ENCODE data around the gene FHIT.

FHIT gene

DNA sequence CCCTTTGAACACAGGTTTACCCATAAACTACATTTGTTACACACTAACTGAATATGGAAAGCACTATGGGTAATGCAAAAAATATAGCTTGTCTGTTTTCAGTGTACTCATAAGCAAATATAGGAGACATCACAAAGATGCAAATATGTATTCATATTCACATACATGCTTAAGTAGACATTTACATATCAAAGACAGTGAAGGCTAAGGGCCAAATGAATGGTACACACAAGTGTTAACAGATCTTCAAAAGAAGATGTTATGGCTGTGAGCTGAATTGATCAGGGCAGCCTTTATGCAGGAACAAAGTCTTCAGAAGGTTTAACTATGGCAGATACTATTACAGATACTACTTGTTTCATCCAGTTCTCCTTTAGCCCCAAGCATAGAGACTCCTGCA is 384.1 kb downstream of the FHIT start:
- DNase-seq (ENCODE audit: low read depth in 1 of 2, low spot score in 1 of 2): no peak

DNA sequence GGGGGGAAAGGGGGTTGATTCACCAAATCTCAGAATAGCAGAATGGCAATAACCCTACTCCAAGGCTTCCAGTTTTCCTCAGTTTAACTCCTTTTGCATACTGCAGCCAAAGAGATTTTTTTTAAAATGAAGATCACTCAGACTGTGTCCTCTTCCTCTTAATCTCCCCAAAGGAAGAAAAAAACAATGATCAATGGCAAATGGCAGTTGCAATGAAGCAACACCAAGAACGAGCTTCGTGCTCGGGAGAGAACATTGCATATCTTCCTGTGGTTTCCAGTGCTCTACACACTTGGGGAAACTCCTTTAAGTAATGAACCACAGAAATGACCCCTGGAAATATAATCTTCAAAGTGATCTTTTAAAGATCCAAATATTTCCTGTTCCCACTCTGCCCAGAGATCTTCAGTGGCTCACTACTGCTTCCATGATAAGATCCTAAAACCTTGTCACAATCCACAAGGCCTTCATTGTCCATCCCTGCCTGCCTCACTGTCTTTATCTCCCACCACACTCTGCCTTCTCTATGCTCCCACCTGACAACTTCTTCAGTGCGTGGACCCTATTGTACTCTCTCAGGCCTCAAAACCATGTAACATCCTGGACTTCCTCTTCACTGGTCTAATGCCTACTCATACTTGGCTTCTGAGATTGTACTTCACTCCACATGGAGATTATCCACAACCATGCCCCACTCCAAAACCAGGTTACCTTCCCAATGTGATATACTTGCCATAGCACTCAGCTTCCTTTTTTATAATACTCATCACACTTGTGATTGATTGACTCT is 394.8 kb downstream of the FHIT start:
- DNase-seq (ENCODE audit: low read depth in 1 of 2, low spot score in 1 of 2): no peak

DNA sequence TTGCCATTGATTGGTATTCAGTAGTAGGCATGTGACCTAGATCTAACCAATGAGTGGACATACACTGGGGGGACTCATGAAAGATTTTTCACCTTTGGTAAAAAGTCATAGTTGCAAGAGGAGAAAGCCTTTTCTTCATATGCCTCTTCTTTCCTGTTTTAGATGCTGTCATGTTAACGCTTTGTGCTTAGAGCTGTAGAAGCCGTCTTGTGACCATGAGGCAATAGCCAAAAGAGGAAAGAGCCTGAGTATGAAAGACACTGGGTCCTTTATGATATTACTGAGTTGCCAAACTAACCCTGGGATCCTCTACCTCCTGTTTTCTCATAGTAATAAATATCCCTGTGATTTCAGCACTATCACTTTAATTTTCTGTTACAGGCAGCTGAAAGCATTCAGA is 396.0 kb downstream of the FHIT start:
- no peak for DNase-seq (ENCODE audit: low read depth in 1 of 2, low spot score in 1 of 2)

DNA sequence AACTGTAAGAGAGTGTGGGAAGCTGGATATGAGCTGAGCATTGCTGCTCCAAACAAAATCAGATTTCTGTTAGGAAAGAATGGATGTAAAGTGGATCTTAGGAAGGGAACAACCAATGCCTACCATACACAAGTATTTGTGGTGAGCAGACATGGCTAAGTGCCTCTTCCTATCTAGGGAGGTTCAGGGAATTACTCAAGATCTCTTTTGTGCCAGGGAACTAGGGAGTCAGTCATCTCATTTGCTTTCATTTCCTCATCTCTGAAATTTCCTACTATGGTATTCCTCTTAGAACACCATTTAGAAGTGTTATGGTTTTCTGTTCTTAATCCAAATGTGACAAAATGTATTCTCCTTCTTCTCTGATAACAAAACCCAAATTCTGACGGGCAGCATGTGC is 396.5 kb downstream of the FHIT start:
- DNase-seq (ENCODE audit: low read depth in 1 of 2, low spot score in 1 of 2): no peak

DNA sequence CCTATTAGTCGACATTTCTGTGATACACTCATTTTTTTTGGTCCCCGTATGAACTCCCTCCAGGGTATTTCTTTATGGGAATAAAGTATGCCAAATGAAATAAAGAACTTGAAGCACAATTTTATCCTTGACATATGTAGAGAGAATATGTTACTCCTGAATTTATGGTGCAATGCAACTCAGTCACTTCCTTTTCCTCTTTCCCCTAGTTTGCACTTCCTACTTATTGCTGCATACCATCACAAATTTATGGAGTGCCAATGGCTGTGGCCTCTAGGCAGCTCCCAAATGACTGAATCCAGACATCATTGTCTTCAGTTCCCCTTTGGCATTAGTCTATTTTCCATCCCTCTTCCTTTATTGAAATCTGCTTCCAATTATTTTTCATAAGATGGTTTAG is 403.5 kb downstream of the FHIT start:
- no peak for DNase-seq (ENCODE audit: low read depth in 1 of 2, low spot score in 1 of 2)

DNA sequence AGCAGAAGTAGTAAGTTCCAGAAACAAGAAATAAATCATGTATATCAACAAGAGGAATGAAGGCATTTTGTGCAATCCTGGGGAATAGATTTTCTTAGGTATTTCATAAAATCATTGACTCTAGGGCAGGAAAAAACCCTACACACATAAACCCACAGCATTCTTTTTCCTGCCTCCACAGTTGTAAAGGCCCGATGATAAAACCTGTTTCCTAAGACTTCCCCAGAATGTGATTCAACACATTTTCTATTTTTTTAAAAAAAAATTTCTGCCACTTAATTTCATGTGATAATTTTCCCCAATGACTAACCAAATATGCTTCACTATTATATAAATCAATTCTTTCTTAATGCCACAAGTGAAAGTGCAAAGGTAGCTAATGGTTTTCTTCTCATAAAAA is 407.0 kb downstream of the FHIT start:
- DNase-seq (ENCODE audit: low read depth in 1 of 2, low spot score in 1 of 2): no peak

DNA sequence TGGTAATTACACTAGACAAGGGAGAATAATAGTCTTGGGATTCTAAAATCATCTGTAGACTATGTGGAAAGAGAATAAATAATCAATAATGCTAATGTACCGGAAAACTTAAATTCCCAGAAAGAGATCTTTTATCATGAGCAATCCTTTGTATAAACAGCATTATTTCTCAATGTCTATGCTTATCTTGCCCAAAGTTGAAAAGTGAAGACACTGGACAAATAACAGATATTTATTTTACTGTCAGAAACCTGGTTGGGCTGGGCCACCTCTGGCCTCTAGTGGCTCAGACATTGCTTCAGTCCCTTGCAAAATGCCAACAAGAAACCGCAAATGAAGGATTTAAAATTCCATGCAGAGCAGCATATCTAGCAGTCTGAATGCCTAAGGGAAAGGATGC is 409.9 kb downstream of the FHIT start:
- DNase-seq (ENCODE audit: low read depth in 1 of 2, low spot score in 1 of 2): no peak

DNA sequence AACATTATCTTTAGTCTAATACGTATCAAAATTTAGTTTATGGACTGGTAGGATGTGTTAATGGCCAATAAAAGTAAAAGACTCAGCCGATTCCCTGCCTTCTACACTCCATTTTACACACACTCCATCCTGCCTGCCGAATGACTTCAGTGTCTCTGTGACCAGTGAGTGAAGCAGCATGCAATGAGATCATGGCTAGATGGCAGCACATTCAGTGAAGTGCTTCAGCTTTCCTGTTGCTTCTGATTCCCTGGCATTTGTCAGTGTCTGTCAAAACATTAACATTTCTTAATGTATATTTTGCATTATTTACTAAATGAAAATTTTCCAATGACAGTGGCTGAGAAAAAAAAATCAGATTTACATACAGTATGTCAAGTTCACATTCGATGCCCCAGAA is 412.0 kb downstream of the FHIT start:
- no peak for DNase-seq (ENCODE audit: low read depth in 1 of 2, low spot score in 1 of 2)

DNA sequence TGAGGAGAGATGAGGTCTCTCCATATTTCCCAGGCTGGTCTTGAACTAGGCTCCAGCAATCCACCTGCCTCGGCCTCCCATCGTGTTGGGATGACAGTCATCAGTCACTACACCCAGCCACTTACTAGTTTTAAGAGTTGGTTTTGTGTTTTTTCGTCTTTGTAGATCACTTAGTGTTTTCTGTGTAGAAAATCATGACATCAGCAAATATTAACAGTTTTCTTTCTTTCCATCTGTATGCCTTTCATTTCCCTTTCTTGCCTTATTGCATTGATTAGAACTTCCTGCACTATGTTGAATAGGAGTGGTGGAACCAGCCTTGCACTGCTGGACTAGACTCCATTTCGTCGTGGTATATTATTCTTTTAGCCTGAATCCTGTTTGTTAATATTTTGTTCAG is 415.5 kb downstream of the FHIT start:
- DNase-seq (ENCODE audit: low read depth in 1 of 2, low spot score in 1 of 2): no peak

DNA sequence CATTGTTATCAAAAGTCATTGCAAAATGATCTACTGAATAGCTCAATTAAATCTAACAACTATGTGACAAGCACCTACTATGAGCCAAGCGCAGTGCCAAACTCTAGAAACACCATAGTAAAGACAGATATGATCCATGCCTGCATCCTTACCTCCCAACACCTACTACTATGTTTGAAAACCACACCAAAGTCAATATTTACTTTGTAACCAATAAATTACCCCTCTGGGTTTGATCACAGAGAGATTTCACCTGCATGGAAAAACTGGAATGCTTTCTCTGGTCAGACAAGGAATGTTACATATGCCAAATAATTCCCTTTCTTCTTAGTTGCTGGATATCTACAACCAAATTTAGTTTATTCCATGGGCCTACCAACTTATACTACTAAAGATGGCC is 422.2 kb downstream of the FHIT start:
- no peak for DNase-seq (ENCODE audit: low read depth in 1 of 2, low spot score in 1 of 2)

DNA sequence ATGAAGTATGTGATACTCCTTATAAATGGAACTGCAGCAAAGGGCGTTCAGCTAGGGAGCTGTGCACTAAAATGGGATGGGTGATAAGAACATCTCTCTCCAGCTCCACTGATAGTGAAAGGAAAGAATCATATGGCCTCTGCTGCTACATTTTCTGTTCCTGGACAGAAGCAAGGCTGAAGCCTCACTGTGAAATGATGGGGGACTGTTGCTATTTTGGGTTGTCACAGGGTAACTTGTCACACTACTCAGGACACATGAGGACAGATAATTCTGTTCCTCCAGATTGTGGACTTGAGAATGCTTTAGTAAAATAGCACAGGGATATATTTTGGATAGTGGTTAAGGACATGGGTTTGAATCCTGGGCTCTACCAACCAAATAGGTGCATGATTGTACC is 423.6 kb downstream of the FHIT start:
- no peak for DNase-seq (ENCODE audit: low read depth in 1 of 2, low spot score in 1 of 2)

DNA sequence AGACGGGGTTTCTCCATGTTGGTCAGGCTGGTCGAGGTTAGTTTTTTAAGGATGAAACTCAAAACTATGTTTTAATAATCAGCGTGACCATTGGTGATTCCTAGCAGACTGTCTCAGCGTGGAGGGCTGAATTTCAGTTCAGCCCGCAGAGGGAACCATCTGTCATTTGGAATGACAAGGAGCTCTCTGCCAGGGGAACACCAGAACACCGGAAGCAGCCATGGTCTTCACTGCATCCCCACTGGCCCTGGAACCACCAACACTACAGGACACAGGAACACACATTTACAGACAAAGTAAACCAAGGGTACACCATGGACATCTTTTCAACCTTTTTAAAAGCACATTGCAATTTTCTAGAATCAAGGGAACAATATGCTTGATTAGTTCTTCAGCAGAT is 424.7 kb downstream of the FHIT start:
- DNase-seq (ENCODE audit: low read depth in 1 of 2, low spot score in 1 of 2): no peak

DNA sequence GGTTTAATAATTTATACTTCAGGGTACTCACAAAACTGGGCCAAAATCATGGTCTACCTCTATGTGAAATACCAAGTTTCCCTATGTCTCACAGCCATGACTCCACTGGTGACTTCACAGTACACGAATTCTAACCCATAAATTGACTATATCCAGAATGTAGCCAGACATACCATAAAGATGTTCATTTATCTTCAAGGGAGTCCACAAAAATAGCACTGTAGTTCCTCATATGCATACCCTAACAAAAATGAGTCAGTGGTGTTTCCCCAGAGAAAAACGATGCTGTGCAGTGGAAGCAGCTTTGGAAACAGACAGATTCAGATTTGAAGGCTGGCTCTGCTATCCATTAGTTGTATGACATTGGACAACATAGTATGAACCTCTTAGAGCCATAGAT is 438.8 kb downstream of the FHIT start:
- DNase-seq (ENCODE audit: low read depth in 1 of 2, low spot score in 1 of 2): no peak

DNA sequence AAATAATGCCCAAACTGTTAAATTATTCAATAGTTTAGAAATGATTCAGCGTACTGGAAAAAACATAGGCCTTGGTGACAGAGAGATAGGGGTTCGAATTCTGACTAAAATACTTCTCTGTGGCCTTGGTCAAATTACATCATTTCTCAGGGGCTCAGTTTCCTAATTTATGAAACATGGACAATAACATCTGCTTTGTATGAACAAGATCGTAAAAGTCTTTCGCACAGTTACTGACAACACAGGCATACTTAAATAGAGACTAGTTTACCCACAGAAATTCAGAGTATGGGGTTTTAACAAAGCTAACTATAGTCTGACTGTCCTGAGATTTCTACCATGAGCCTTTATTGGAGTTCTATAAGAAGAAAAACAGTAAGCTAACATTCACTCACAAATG is 440.4 kb downstream of the FHIT start:
- DNase-seq (ENCODE audit: low read depth in 1 of 2, low spot score in 1 of 2): no peak

DNA sequence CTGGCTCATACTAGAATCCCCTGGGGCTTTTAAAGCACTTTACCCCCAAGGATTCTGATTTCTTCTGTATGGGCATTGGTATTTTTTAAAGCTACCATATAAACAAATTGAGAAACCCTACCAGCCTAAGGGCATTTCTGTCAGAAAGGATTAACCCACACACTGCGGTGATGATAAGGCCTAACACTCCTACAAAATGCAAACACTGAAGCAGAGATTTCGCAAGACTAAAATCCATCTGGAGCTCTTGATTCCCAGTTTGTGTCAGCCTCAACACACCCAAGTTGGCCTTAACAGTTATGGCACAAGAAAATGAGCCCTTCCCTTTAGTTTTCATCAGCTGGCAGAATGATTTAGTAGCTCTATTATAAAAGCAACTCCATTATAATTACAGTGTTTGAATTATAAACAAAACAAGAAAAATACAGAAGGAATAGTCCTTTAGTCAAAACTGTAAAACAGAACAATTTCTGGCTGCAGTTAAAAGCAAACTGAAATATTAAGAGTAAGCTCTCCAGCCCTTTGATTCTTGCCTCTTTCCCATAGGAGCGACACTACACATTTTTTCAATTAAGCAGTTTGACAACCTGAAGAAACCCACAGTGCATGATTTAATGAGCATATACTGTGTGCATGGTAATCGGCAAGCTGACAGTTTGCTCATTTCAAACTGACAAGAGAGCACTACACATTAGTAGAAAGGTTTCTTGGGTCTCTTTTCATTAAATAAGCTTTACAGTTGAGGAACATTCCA is 441.2 kb downstream of the FHIT start:
- DNase-seq (ENCODE audit: low read depth in 1 of 2, low spot score in 1 of 2): no peak

DNA sequence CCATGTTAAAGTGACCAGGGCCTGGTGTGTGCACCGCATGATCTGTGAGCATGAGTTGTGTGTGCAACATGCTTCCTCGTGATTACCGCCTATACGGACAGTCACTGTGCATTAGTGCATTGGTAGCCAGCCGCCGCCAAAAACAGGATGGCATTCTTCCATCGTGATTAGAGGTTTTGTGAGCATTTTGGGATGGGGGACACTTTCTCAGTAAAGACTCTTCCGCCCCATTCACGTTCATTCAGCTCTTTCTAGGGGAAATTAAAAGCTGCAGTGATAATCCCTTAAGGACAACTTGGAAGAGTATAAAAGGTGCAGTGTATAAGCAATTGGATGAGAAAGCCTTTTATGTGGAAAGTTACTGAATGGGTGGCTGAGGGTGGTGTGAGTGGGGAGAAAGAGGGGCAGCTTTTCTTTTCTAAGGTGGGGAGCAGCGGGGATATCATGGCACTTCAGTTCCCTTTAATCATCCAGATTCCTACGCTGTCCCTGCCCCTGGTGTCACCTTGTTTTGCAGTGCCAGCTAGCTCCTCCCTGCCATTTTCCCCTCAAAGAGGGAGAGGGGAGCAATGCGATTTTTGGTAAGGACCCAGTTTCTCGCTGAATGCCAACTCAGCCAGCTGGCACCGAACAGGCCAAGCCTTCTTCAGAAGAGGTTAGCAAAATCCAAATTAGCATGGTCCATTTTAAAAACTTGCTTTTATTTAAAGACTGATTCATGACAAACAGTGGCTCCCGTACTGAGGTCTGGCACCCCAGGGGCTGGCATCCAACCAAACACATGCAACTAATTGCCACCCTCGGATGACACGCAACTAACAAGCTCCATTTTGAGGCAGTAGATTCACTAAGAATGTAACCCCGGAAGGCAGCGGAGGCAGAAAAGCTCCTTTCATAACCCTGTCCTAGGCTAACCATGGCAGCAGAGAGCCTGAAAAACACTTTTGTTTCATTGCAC is 447.8 kb downstream of the FHIT start:
- DNase-seq (ENCODE audit: low read depth in 1 of 2, low spot score in 1 of 2): no peak

DNA sequence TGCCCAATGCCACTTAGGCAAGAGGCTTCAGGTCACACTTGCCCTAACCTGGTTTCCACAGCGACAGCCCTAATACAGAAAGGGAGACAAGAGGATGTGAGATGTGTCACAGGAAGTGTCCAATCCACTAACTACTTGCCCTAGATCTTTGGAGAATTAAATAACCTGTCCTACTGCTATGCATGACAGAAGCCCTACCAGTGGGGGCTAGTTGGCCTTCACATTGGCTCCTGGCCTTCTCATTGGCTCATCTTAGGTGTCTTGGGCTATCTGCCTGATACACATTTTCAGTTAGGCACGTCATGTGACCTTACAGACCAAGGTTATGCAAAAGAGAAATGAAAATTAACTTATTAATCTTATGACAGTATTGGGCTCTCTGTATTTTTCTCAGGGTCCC is 449.9 kb downstream of the FHIT start:
- DNase-seq (ENCODE audit: low read depth in 1 of 2, low spot score in 1 of 2): no peak

DNA sequence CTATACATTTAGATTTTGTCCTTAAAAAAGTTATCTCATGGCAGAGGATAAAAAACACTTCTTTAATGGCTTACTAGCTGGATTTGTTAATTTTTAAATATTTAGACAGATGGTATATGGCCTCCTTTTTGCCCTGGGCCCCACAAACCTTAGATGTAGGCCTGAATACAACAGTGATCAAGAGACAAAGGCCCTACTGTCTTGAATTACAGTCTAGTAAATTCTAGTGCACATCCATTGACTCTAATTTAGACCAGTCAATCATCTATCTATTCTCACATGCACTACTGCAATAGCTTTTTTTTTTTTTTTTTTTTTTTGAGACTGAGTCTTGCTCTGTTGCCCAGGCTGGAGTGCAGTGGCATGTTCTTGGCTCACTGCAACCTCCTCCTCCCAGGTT is 452.8 kb downstream of the FHIT start:
- no peak for DNase-seq (ENCODE audit: low read depth in 1 of 2, low spot score in 1 of 2)

DNA sequence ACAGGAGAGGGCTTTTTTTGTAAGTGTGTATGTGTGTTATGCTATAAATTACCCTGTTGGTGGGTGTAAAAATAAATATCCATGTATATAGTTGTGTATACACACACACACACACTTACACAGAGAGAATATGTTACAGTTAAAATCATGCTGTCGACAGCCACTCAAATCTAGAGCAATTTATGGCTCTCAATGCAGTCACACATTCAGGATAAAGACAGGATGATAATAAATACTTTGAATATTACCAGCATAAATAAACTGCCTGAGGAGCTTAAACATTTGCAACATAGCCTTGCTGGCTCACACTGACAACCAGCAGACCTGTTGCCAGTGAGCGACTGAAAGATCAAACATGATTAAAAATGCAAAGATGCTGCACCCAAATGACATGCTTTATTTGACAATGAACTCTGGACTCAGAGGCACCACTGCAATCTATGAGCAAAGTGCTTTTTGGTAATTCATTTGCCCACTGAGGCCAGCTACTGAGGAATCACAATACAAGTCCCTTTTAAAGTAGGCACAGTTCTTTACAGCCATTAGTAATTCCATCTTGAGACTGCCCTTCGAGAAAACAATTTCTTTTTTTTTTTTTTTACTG is 458.9 kb downstream of the FHIT start:
- no peak for DNase-seq (ENCODE audit: low read depth in 1 of 2, low spot score in 1 of 2)

DNA sequence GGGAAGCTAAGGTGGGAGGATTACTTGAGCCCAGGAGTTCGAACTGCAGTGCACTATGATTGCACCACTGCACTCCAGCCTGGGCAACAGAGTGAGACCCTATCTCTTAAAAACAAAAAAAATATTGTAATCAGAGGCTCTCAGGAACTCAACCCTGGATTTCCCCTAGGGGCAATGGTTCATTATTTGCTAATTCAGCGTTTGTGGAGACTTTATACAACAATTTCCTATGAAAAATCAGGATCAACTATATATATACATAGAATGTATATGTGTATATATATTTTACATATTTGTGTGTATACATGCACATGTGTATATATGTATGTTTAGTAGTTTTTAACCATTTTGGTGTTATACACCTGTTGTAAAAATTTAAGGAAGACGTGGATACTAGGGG is 463.1 kb downstream of the FHIT start:
- no peak for DNase-seq (ENCODE audit: low read depth in 1 of 2, low spot score in 1 of 2)

DNA sequence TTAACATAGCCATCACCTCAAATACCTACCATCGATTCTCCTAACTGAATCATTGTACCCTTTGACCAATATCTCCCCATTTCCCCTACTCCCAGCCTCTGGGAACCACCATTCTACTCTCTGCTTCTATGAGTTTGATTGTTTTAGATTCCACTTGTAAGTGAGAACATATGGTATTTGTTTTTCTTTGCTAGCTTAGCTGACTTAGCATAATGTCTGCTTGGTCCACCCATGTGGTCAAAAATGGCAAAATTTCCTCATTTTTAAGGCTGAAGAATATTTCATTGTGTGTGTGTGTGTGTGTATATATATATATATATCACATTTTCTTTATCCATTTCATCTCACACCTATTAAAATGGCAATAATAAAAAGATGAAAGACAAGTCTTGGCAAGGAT is 469.3 kb downstream of the FHIT start:
- DNase-seq (ENCODE audit: low read depth in 1 of 2, low spot score in 1 of 2): no peak

Measured in stimulated activated CD4-positive, alpha-beta T cell treated with anti-CD3 and anti-CD28 coated beads, Interleukin-15, amount 100 ng/mL, for 1 hour (primary cell).